GM19397 (cell line): ENCODE measurements around the gene FAR2.
"Not testable (repeated sequence)": the region's sequence is repeated elsewhere in the genome, so short reads cannot be mapped to it uniquely, and the experiment has no call there.

Experiments
- ATAC-seq: cut with Tn5 transposase; IDR thresholded peaks from one replicate; pipeline ENCODE4 v1.9.1; 2021; ENCODE audit warnings: mild to moderate bottlenecking, moderate library complexity; ENCODE audit not compliant: unreplicated experiment

Gene FAR2

DNA sequence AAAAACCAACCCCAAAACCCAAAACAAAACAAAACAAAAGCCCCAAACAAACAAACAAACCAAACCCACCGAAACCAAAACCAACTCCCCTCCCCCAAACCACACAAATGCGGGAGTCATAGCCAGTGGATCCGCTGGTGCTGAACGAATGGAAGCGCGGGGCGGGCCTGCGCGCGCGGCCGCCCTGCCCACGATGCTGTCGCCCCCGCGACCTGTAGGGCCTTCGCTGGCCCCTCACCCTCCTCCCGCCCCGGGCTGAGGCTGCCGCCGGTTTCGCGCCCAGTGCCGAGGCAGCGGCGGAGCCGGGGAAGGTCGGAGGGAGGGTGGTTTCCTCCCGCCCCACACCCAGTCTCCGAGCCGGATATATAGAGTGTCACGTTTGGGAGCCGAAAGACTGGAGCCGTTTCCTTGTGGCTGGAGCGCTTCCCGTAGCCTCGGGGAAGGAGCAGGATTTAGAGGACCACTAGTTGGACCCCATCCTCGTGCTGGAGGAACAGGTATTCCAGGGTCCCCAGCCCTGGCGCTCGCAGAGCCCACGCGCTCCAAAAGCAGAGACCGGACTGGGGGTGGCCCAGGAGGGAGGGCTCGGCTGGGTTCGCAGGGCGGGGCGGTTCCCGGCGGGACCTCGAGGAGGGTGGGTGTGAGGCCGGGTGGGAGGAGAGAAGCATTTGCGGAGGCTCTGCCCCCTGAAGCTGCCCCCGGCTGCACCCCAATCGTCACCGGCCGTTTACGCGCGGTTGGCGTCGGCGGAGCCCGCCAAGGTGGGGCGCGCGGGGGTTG is at the start of gene FAR2:
TSS of gene FAR2 (plus strand) at position 368 of the 780 bp plus-strand sequence. CDS start 121,172 bp downstream, outside the sequence.
- peak; percentile 59 for ATAC-seq

DNA sequence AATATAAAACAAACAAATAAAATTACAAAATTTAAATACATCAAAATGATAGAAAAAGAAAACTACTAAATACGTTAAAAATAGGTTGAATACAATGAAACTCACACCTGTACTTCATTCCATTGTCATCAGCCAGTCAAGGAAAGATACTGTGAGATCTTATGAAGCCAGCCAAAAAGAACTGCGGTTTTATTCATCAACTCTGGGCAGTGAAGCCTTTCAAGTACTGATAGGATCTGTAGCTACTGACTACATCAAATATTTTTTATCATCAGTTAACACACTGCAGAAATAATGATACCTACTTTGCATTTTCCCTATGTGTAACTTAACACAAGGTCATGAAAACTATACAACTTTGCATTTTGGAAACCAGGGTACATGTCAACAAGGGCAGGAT is 46.3 kb upstream of the FAR2 start:
- no peak for ATAC-seq

DNA sequence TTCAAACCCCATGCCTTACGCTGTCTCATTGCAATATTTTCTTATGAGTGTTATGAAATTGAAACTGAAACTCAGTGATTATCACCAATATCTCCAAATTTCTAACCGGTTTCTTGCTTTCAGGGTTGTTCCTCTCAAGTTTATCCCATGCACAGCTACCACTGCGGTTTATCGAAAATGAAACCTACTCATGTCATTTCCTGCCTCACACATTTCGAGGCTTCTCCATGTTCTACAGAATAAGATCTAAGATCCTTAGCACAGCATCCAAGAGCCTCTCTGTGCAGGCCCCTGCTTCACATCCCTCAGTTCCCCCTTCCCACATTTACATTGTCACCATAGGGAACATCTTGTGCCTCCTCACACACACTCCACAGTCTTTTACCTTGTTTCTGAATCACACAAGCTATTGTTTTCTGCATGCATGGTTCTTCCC is 45.5 kb upstream of the FAR2 start:
- ATAC-seq: peak; percentile 91

DNA sequence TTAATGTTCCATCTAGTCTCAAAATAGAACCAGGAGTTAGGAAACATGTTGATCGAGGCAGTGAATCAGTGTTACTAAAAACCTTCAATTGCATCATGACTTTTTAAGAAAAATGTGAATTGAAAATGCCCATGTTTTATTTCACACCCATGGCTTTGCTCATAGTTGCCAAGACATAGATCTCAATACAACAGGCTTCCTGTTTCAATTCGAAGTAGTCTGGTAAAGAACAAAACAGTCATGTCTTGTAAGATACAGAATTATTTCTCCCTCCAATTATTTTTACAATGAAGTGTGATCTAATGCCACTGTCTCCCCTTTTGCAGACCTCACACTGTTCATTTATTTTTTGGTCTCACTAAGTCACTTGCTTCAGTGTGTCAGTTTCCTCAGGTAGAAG is 44.6 kb upstream of the FAR2 start:
- ATAC-seq: no peak

DNA sequence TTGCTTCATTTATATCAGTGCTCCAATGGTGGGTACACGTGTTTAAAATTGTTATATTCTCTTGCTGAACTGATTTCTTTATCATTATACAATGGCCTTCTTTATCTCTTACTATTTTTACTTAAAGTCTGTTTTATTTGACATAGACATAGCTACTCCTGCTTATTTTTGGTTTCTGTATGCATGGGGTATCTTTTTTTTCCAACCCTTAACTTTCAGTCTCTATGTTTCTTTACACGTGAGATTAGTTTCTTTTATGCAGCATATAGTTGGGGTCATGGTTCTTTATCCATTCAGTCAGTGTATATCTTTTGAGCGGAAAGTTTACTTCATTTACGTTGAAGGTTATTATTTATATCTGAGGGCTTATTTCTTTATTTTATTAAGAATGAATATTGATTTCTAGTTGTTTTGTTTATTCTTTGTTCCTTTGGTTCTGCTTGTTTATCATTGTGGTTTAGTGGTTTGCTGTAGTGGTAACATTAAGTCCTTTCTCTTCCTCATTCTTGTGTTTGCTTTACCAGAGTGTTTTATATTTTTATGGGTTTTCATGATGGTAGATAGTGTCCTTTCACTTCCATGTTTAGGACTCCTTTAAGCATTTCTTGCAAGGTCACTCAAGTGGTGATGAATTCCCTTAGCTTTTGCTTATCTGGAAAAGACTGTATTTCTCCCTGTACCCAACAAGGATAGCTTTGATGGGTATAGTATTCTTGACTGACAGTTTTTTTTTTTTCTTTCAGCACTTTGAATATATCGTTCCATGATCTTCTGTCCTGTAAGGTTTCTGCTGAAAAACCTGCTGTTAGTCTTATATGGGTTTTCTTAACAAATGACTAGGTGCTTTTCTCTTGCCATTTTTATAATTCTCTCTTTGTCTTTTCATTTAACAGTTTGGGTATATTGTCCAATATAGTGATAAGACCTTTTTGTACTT is 38.3 kb upstream of the FAR2 start:
- ATAC-seq: peak; percentile 72

DNA sequence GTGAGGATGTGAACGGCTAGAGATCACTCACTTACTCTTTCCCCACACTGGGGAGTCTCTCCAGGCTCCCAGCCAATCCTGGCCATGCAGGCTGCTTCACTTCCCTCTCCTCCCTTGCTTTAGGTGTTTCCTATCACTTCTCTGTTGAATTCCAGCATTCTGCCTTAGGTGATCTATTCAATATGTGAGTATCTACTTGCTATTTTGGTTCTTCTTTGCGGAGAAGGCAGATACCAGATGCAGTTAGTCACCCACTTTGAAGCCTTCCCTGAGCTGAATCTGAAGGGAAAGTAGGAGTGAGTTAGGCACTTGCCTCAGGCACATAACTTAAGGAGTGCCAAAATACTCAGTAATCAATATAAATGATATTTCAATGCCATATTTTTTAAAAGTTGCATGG is 36.0 kb upstream of the FAR2 start:
- ATAC-seq: no peak

DNA sequence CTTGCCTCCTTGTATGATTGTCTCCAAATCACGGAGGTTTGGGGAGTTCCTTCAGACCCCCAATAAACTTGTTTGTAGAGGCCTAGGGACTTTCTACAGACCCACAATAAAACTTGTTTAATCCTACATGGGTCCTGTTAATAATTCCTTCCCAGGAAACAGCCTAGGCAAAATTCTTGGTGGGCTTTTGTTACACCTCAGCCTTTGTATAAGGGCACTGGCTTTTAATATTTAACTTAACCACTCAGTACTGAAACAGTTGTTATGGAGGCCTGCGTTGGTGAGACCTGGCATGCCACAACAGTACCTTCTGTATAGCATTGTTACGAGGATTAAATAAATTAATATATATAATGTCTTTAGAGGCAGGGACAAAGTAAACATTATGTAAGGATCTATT is 32.7 kb upstream of the FAR2 start:
- ATAC-seq: no peak

DNA sequence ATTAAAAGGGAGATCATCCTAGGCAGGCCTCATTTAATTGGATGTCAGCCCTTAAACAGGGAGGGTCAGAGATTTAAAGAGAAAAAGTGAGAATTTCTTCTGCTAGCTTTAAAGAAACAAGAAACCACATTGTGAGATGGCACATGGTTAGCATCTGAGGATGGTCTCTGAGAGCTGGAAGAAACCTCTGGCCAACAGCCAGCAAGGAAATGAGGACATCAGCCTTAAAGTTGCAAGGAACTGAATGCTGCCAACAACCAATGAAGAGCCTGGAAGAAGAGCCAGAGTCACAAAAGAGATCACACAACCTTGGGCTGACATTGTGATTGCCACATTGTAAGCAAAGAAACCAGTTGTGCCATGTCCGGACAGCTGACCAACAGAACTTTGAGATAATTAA is 17.5 kb upstream of the FAR2 start:
- no peak for ATAC-seq

DNA sequence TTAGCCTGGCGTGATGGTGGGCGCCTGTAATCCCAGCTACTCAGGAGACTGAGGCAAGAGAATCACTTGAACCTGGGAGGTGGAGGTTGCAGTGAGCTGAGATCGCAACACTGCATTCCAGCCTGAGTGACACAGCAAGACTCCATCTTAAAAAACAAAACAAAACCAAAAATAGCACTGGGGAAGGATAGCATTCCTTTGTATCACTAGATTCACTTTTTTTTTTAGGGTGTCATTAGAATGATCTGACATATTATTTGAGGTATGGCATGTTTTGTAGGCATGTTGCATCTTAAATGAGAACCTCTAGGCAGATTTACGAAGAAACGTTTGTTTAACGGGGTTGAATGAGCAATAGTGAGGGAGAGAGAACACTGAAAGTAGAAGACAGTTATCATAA is 16.8 kb upstream of the FAR2 start:
- ATAC-seq: no peak

DNA sequence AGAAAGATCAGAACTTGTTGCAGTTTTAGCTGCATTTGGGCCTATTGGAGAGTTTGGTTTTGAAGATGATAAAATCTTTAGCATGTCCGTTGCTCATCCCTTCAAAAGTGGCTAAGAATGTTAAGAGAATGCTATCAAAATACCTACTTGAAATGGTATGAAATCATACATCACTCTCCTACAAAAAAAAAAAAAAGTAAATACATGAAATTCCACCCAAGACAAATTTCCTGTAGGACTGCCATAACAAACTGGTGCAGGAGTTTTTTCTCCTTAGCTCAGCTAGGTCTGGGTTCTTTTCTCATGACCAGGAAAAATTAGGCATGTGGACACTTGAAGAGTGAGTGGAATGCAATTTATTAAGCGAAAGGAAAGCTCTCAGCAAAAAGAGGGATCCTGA is 15.9 kb upstream of the FAR2 start:
- ATAC-seq: no peak

DNA sequence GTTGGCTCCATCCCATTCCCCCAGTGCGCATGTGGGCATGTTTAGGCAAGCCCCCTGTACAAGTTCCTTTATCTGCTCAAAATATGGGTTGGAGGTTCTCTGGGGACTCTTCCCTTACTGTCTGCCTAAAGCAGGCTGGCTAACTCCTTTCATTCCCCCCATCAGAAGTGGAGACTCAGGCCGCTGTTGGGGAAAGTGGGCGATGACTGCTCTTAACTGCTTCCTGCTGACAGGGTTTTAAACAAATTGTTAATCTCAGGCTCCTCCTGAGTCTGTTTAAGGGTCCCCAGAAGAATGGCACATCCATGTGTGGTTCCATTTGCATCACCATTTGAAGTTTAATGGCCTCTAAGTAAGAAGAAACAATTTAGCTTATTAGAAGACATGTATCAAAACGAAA is 15.4 kb upstream of the FAR2 start:
- no peak for ATAC-seq

DNA sequence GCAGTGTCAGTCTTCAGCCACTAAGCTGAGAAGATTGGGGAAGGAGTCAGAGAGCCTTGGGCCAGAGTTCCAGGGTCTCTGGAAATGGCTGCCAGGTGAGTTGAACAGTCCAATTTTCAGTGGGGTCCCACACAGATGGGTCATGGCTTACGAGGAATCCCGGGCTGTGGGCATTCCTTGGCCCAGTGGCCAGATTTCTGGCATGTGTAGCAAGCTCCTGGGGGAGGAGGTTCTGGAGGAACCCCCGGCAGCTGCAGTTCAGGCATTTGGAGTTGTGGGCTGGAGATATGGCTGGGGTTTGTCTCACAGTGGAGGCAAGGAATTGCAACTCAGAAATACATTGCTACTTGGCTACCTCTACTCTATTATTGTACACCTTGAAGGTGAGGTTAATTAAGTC is 10.8 kb upstream of the FAR2 start:
- ATAC-seq: not testable (repeated sequence)

DNA sequence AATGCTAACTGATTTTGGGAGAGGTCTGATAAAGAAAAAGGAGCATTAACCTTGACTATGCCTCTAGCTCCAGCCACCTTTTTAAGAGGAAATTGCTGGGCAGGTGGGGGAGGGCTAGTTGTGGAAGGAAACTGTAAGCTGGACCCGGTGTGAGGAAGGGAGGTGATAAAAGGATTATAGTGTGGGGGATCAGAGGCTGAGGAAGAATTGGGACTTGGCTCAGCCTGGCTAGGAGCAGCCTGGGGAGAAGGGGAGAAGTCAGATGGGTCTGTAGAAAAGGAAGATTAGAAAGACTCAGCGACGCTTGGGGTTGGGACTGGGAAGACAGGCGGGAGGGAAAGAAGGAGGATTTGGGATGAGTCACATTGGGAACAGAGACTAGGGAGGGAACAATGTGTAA is 10.2 kb upstream of the FAR2 start:
- not testable (repeated sequence) for ATAC-seq

DNA sequence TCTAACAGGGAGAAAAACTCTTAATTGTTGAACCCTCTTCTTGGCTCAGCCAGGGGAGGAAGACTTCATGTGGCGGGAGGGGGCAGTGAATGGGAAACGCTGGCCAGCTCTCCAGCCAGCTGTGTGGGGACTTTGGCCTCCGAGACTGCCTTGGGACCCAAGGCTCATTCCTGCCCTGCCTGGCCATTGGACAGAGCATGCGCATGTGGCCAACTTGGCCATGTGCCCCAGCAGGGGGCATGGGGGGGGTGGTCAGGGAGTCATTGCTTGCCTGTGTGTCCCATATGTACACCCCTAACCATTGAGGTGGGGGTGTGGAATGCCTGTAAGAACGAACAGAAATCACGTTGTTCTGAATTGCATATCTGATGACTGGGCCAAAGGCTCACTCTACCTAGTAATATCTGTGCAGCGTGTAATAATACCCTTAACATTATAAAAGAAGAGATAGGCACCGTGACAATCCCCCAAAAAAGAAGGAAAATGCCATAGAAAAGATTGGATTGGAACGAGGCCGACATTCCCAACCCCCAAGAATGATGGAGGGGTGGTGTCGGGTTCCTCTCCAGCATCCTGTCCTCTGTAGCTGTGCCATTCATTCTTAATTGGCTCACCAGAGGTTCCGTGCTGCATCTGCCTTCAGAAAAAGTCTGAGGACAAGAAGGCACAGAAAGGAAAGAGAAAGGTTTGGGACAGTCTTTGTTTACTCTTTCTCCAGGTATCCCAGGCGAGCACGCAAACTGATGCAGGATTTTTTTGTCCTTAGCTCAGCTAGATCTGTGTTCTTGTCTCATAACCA is 3.5 kb upstream of the FAR2 start:
- ATAC-seq: no peak

DNA sequence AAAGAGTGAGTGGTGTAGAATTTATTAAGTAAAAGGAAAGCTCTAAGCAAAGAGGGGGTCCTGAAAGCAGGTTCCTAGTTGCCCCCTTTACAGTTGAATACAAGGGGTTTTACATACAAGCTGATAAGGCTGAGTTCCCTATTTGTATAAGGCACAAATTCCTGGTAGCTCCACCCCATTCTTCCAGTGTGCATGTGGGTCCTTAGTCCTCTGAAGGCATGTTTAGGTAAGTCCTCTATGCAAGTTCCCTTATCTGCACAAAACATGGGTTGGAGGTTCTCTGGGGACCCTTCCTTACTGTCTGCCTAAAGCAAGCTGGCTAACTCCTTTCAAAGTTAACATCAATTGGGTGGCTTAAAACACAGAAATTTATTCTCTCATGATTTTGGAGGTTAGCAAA is 2.9 kb upstream of the FAR2 start:
- no peak for ATAC-seq

DNA sequence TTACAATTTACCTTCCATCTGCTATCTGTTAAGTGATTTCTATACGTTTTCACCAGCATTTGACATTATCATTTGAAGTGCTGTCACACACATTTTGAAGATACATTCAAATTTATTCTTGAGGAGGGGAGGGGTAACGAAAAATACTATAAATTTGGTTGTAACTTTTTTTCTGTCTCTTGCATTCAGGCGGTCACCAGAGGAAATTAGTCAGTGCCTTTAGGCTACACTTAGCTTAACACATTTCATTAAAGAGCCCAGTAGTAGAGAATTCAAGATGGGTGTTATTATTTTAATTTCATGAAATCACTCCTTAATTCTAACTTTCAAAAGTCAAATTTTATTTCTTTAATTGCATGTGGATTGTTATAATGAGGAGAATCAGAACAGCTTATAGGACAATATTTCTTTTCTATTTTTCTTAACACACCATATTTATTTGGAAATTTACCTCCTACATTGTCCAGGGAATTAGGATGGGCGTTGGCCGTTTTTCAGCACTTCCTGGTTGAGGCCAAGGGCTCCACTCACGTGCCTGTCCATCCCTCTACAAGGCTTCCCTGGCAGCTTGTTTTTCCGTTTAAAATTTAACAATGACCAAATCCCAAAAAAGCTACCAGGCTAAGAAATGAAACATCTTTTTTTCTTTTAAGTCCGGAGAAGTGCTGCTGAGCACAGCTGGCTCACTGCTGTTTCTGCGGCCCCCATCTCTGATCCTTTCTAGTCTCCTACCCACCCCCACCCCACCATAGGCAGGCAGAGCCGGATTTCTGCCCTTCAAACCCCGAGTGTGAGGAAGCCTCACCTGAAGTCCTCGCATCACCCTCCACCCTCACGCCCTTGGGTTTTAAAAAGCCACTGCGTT is 1.1 kb upstream of the FAR2 start:
- no peak for ATAC-seq

DNA sequence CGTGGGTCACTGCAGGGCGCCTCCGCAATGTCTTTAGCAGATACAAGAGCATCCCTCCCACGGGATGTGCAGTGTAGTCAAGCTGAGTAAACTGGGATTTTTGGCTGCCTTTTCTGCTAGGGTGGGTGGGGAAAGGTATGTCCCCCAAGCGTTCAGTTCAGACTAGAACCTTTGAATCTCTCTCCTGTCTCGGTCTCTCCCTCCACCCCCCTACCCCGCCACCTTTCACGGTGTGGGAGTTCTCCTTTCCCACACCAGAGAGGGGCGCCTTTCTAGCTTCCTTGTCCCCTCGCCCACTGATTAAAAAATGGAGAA is 525 bp upstream of the FAR2 start:
- ATAC-seq: peak; percentile 4

DNA sequence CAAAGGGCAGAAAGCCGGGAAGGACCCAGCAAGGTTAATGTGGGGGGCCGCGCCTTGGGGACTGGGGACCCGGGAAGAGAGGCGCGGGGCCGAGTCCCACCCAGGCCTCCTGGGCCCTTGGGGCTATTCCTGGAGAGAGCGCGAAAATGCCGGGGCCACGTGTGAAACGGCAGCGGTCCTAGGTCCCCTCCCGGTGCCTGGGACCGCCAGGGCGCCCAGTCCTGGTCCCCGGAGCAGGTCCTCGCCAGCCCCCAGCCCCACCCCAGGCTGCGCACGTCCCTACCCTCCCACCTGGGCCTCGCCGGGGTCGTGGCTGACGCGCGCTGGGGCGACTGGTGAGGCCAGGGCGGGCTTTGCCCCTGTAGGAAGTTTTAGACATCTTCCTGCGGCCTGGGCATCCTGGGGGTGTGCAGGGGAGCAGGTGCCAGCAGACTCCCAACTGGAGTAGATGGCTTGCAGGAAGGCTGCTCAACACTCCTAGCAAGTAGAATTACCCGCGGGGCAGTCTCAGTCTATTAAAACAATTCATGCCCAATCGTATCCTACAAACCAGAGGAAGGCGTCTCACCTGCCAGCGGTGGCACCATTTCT is 708 bp downstream of the FAR2 start:
- no peak for ATAC-seq

DNA sequence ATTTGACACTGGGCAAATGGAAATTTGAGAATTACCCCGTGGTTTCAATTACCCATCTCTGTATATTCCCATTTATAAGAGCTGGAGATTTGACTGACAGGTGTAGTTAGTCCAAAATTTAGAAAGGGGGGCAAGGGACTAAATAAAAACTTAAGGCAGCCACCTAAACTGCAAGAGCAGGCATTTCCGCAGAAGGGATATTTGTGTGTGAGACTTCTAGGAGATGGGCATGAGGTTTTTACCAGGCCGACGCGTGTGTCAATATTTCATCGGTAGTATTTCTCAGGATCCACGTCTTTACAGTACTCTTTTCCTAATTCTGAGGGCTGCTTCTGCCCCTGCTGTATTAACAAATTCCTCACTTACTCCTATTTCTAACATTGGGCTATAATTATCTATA is 1.4 kb downstream of the FAR2 start:
- ATAC-seq: no peak
